ENCODE results near the gene RAC3.

The RAC3 gene

GRCh38 chr17:82003411-82004381, 27.8 kb upstream of the RAC3 start:
- H3K4me1 ChIP-seq (ENCODE audit: control insufficient read depth, insufficient read depth, low read length), result peaks cover 17% of the 10 kb centered on the region

GRCh38 chr17:82004517-82005455, 26.7 kb upstream of the RAC3 start:
- Histone ChIP-seq H3K9ac (ENCODE audit: low read length) (no peak overlapping the region), H3K4me1 (ENCODE audit: control insufficient read depth, insufficient read depth, low read length) (peaks cover 15% of the 10 kb centered on the region), H3K4me3 (ENCODE audit: low read length) (no peak overlapping the region), H3K27me3 (ENCODE audit: control insufficient read depth, insufficient read depth, low read length) (no peaks in the 10 kb centered on the region), H3K9me3 (ENCODE audit: control insufficient read depth, low read length) (no peaks in the 10 kb centered on the region), H3K36me3 (ENCODE audit: control insufficient read depth, insufficient read depth, low read length) (no peaks in the 10 kb centered on the region)

More at GRCh38 chr17:82003411-82004381, 27.8 kb upstream of the RAC3 start:
- no peaks in the 10 kb centered on the region for H3K36me3 ChIP-seq (ENCODE audit: control insufficient read depth, insufficient read depth, low read length)
- H3K9ac ChIP-seq (ENCODE audit: low read length), result no peak overlapping the region
- H3K9me3 ChIP-seq (ENCODE audit: control insufficient read depth, low read length), result no peaks in the 10 kb centered on the region
- H3K27me3 ChIP-seq (ENCODE audit: control insufficient read depth, insufficient read depth, low read length), result no peaks in the 10 kb centered on the region
- no peak overlapping the region for H3K4me3 ChIP-seq (ENCODE audit: low read length)

- Histone ChIP-seq H3K36me3 (ENCODE audit: control insufficient read depth, insufficient read depth, low read length) (no peaks in the 10 kb centered on the region), H3K9ac (ENCODE audit: low read length) (no peak overlapping the region), H3K9me3 (ENCODE audit: control insufficient read depth, low read length) (no peaks in the 10 kb centered on the region), H3K4me3 (ENCODE audit: low read length) (no peak overlapping the region), H3K4me1 (ENCODE audit: control insufficient read depth, insufficient read depth, low read length) (peaks cover 8% of the 10 kb centered on the region), H3K27me3 (ENCODE audit: control insufficient read depth, insufficient read depth, low read length) (no peaks in the 10 kb centered on the region)
Observed at GRCh38 chr17:82005701-82006348, 25.7 kb upstream of the RAC3 start.

- Histone ChIP-seq H3K27me3 (ENCODE audit: control insufficient read depth, insufficient read depth, low read length) (no peaks in the 10 kb centered on the region), H3K4me3 (ENCODE audit: low read length) (no peak overlapping the region), H3K9ac (ENCODE audit: low read length) (no peak overlapping the region), H3K4me1 (ENCODE audit: control insufficient read depth, insufficient read depth, low read length) (peaks cover 4% of the 10 kb centered on the region), H3K9me3 (ENCODE audit: control insufficient read depth, low read length) (no peaks in the 10 kb centered on the region), H3K36me3 (ENCODE audit: control insufficient read depth, insufficient read depth, low read length) (no peaks in the 10 kb centered on the region)
Observed at GRCh38 chr17:82006468-82007227, 24.8 kb upstream of the RAC3 start.

- Histone ChIP-seq H3K9ac (ENCODE audit: low read length) (no peak overlapping the region), H3K36me3 (ENCODE audit: control insufficient read depth, insufficient read depth, low read length) (no peaks in the 10 kb centered on the region), H3K9me3 (ENCODE audit: control insufficient read depth, low read length) (no peaks in the 10 kb centered on the region), H3K4me3 (ENCODE audit: low read length) (no peak overlapping the region), H3K4me1 (ENCODE audit: control insufficient read depth, insufficient read depth, low read length) (peaks cover 4% of the 10 kb centered on the region), H3K27me3 (ENCODE audit: control insufficient read depth, insufficient read depth, low read length) (no peaks in the 10 kb centered on the region)
Observed at GRCh38 chr17:82007228-82007494, 24.3 kb upstream of the RAC3 start.

GRCh38 chr17:82007495-82008257, 23.8 kb upstream of the RAC3 start:
- Histone ChIP-seq H3K9ac (ENCODE audit: low read length) (no peak overlapping the region), H3K4me3 (ENCODE audit: low read length) (no peak overlapping the region), H3K27me3 (ENCODE audit: control insufficient read depth, insufficient read depth, low read length) (no peaks in the 10 kb centered on the region)

GRCh38 chr17:82008258-82008940, 23.1 kb upstream of the RAC3 start:
- Histone ChIP-seq H3K4me3 (ENCODE audit: low read length) (no peak overlapping the region), H3K36me3 (ENCODE audit: control insufficient read depth, insufficient read depth, low read length) (no peaks in the 10 kb centered on the region), H3K4me1 (ENCODE audit: control insufficient read depth, insufficient read depth, low read length) (peaks cover 2% of the 10 kb centered on the region), H3K27me3 (ENCODE audit: control insufficient read depth, insufficient read depth, low read length) (no peaks in the 10 kb centered on the region), H3K9ac (ENCODE audit: low read length) (no peak overlapping the region), H3K9me3 (ENCODE audit: control insufficient read depth, low read length) (no peaks in the 10 kb centered on the region)

More at GRCh38 chr17:82007495-82008257, 23.8 kb upstream of the RAC3 start:
- no peaks in the 10 kb centered on the region for H3K9me3 ChIP-seq (ENCODE audit: control insufficient read depth, low read length)
- H3K4me1 ChIP-seq (ENCODE audit: control insufficient read depth, insufficient read depth, low read length), result peaks cover 4% of the 10 kb centered on the region
- no peaks in the 10 kb centered on the region for H3K36me3 ChIP-seq (ENCODE audit: control insufficient read depth, insufficient read depth, low read length)

- Histone ChIP-seq H3K27me3 (ENCODE audit: control insufficient read depth, insufficient read depth, low read length) (no peaks in the 10 kb centered on the region), H3K4me3 (ENCODE audit: low read length) (no peak overlapping the region), H3K9ac (ENCODE audit: low read length) (no peak overlapping the region), H3K36me3 (ENCODE audit: control insufficient read depth, insufficient read depth, low read length) (no peaks in the 10 kb centered on the region), H3K9me3 (ENCODE audit: control insufficient read depth, low read length) (no peaks in the 10 kb centered on the region), H3K4me1 (ENCODE audit: control insufficient read depth, insufficient read depth, low read length) (no peaks in the 10 kb centered on the region)
Observed at GRCh38 chr17:82008941-82009405, 22.5 kb upstream of the RAC3 start.

- Histone ChIP-seq H3K36me3 (ENCODE audit: control insufficient read depth, insufficient read depth, low read length) (no peaks in the 10 kb centered on the region), H3K9ac (ENCODE audit: low read length) (no peak overlapping the region), H3K9me3 (ENCODE audit: control insufficient read depth, low read length) (no peaks in the 10 kb centered on the region), H3K27me3 (ENCODE audit: control insufficient read depth, insufficient read depth, low read length) (no peaks in the 10 kb centered on the region), H3K4me1 (ENCODE audit: control insufficient read depth, insufficient read depth, low read length) (no peaks in the 10 kb centered on the region), H3K4me3 (ENCODE audit: low read length) (no peak overlapping the region)
Observed at GRCh38 chr17:82009413-82009812, 22.1 kb upstream of the RAC3 start.

- Histone ChIP-seq H3K9me3 (ENCODE audit: control insufficient read depth, low read length) (no peaks in the 10 kb centered on the region), H3K27me3 (ENCODE audit: control insufficient read depth, insufficient read depth, low read length) (no peaks in the 10 kb centered on the region), H3K4me3 (ENCODE audit: low read length) (no peak overlapping the region), H3K36me3 (ENCODE audit: control insufficient read depth, insufficient read depth, low read length) (no peaks in the 10 kb centered on the region), H3K9ac (ENCODE audit: low read length) (no peak overlapping the region), H3K4me1 (ENCODE audit: control insufficient read depth, insufficient read depth, low read length) (no peaks in the 10 kb centered on the region)
Observed at GRCh38 chr17:82010575-82011525, 20.6 kb upstream of the RAC3 start.
